Gastroesophageal sphincter (tissue), 4 donors: ENCODE measurements around the gene MTTP. TPM values are rescaled to one million over a fixed set of nuclear protein-coding genes. Genes with fewer than 3 reads are reported as not detected.

Source experiments
- ATAC-seq: fragments of 150-250 bp; one replicate; pipeline ENCODE4 v1.9.1; 2016; ENCODE audit warnings: mild to moderate bottlenecking, moderate library complexity
- H3K27ac ChIP-seq, 4 donors: fragments of 200-600 bp; sonication (generic) in 3 of 4; 1 replicate in 3 of 4; 2 replicates in 1 of 4; pipeline ENCODE4 v1.5.1; 2016 to 2019
- H3K27me3 ChIP-seq: fragments of 200-600 bp; sonication (generic); one replicate; pipeline ENCODE4 v1.5.1; 2019
- H3K36me3 ChIP-seq, 2 donors: fragments of 200-600 bp; sonication (generic); one replicate each; pipeline ENCODE4 v1.5.1; 2019; ENCODE audit warnings: control low read depth in 1 of 2
- H3K4me1 ChIP-seq, 3 donors: fragments of 200-600 bp; sonication (generic); 1 replicate in 2 of 3; 2 replicates in 1 of 3; pipeline ENCODE4 v1.5.1; 2016 to 2019; ENCODE audit warnings: control low read depth in 2 of 3
- H3K4me3 ChIP-seq, 2 donors: fragments of 200-600 bp; sonication (generic); one replicate each; pipeline ENCODE4 v1.5.1; 2019; ENCODE audit warnings: mild to moderate bottlenecking in 1 of 2, moderate library complexity in 1 of 2
- H3K9me3 ChIP-seq, 3 donors: fragments of 200-600 bp; sonication (generic); one replicate each; pipeline ENCODE4 v1.5.1; 2017 to 2019; ENCODE audit warnings: control low read depth in 2 of 3
- CTCF ChIP-seq, 4 experiments: fragments of 200-600 bp in 2 of 4; fragments of 450-650 bp in 2 of 4; sonication (generic) in 1 of 4; IDR thresholded peaks; one replicate each; pipeline ENCODE4 v1.5.1; 2017 to 2019; ENCODE audit warnings: antibody characterized with exemption in 4 of 4, mild to moderate bottlenecking in 2 of 4, moderate library complexity in 2 of 4
- EP300 ChIP-seq: sonication (generic); formaldehyde crosslinking; IDR thresholded peaks from one replicate; pipeline ENCODE4 v1.6.1; 2017; ENCODE audit warnings: antibody characterized with exemption, mild to moderate bottlenecking
- POLR2A ChIP-seq, 2 donors: fragments of 450-650 bp; IDR thresholded peaks; one replicate each; pipeline ENCODE4 v1.6.1; 2017; ENCODE audit warnings: antibody characterized with exemption in 2 of 2, mild to moderate bottlenecking in 2 of 2, moderate library complexity in 1 of 2
- POLR2AphosphoS5 ChIP-seq: sonication (generic); formaldehyde crosslinking; IDR thresholded peaks from one replicate; pipeline ENCODE4 v1.6.1; 2017; ENCODE audit warnings: antibody characterized with exemption
- WGBS, 2 donors: methylation state at CpG; one replicate each; pipeline ENCODE4 v1.1.5; 2018; ENCODE audit warnings: low coverage in 1 of 2; 5-methylcytosine and 5-hydroxymethylcytosine counted together
- total RNA-seq, 4 donors: library from RNA; depleted of rRNA; stranded (reverse); fragments of >200 nt; gene quantifications; one replicate each; pipeline ENCODE4 v1.1.0, GENCODE V29; 2016

The MTTP gene
- total RNA-seq, 4 donors from 2014 or later, result 0.16 to 3.5 (median 1.2) TPM

GRCh38 chr4:99587309-99587708, 12.7 kb downstream of the MTTP start:
- no peak for ATAC-seq

DNA sequence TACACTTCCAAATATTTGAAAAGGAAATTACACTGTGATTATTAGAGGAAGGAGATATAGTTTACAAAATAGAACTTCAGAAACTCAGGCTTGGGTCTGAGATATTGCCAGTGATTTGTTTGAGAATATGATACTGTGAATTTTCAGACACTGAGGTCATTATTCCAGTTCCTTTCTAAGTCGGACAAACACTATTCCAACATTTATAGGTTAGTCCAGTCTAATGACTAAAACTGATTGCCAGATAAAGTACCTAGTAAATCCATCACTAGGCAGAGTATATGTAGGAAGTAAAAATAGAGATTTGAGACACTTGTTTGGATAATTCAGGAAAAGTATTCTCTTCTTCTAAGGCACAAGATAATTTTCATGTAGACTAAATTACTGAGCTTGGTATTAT, 13.2 kb downstream of the MTTP start:
- H3K36me3 ChIP-seq, result no peaks in the 10 kb centered on the region
- no peak for TF ChIP-seq POLR2A (IDR thresholded peaks at IDR 0.05)
- TF ChIP-seq POLR2AphosphoS5, result no peak
- TF ChIP-seq EP300, result no peak
- no peak for TF ChIP-seq CTCF (IDR thresholded peaks at IDR 0.05)
- no peaks in the 10 kb centered on the region for H3K4me1 ChIP-seq
- ATAC-seq, result no peak
- no peak overlapping the region for H3K27ac ChIP-seq
- no peaks in the 10 kb centered on the region for H3K27me3 ChIP-seq
- 18 to 46% methylated on average over 1 of the region's 1 CpG for WGBS, 2 donors
- H3K9me3 ChIP-seq, result no peaks in the 10 kb centered on the region
- H3K4me3 ChIP-seq, result no peak overlapping the region

More at GRCh38 chr4:99587309-99587708, 12.7 kb downstream of the MTTP start:
- TF ChIP-seq EP300 (no peak), POLR2A (IDR thresholded peaks at IDR 0.05) (no peak), POLR2AphosphoS5 (no peak), CTCF (IDR thresholded peaks at IDR 0.05) (no peak)
- H3K36me3 ChIP-seq, result no peaks in the 10 kb centered on the region
- H3K4me1 ChIP-seq, result no peaks in the 10 kb centered on the region
- H3K4me3 ChIP-seq, result no peak overlapping the region
- H3K27ac ChIP-seq, result no peak overlapping the region
- H3K27me3 ChIP-seq, result no peaks in the 10 kb centered on the region
- no peaks in the 10 kb centered on the region for H3K9me3 ChIP-seq

GRCh38 chr4:99591757-99592156, 17.1 kb downstream of the MTTP start:
- Histone ChIP-seq H3K27me3 (no peaks in the 10 kb centered on the region), H3K27ac (no peak overlapping the region), H3K9me3 (no peaks in the 10 kb centered on the region), H3K36me3 (no peaks in the 10 kb centered on the region), H3K4me3 (no peak overlapping the region), H3K4me1 (no peaks in the 10 kb centered on the region)
- TF ChIP-seq EP300 (no peak), POLR2A (IDR thresholded peaks at IDR 0.05) (no peak), POLR2AphosphoS5 (no peak), CTCF (IDR thresholded peaks at IDR 0.05) (no peak)
- 63 to 84% methylated on average over 2 to 3 of the region's 3 CpGs for WGBS, 2 donors
- ATAC-seq, result no peak

GRCh38 chr4:99593781-99594641, 19.4 kb downstream of the MTTP start:
- H3K36me3 ChIP-seq, result no peaks in the 10 kb centered on the region
- no peaks in the 10 kb centered on the region for H3K4me1 ChIP-seq
- no peaks in the 10 kb centered on the region for H3K27me3 ChIP-seq
- TF ChIP-seq POLR2AphosphoS5 (no peak), CTCF (IDR thresholded peaks at IDR 0.05) (no peak), EP300 (no peak), POLR2A (IDR thresholded peaks at IDR 0.05) (no peak)
- no peak for ATAC-seq
- WGBS, 2 donors, result 56 to 75% methylated on average over 3 to 4 of the region's 4 CpGs
- H3K4me3 ChIP-seq, result no peak overlapping the region
- H3K27ac ChIP-seq, result no peak overlapping the region
- H3K9me3 ChIP-seq, result no peaks in the 10 kb centered on the region

- no peaks in the 10 kb centered on the region for H3K4me1 ChIP-seq
- no peaks in the 10 kb centered on the region for H3K36me3 ChIP-seq
- TF ChIP-seq CTCF (IDR thresholded peaks at IDR 0.05), result no peak
- no peak for TF ChIP-seq POLR2A (IDR thresholded peaks at IDR 0.05)
- no peak for TF ChIP-seq EP300
- no peak for TF ChIP-seq POLR2AphosphoS5
- no peaks in the 10 kb centered on the region for H3K9me3 ChIP-seq
- no peak overlapping the region for H3K4me3 ChIP-seq
- no peak overlapping the region for H3K27ac ChIP-seq
- H3K27me3 ChIP-seq, result no peaks in the 10 kb centered on the region
- 67 to 81% methylated on average over 2 of the region's 2 CpGs for WGBS, 2 donors
- no peak for ATAC-seq
Measured at GRCh38 chr4:99594818-99595217, 20.2 kb downstream of the MTTP start.
